NCI-H526 (cell line): Measurements from ENCODE around the gene RPS28.
"Not testable (repeated sequence)": the region's sequence is repeated elsewhere in the genome, so short reads cannot be mapped to it uniquely, and the experiment has no call there.

Source experiments
- DNase-seq, 2 experiments: peaks; one replicate each; lab custom pipeline; 2025; lab: John Stamatoyannopoulos, UW

RPS28 gene

DNA sequence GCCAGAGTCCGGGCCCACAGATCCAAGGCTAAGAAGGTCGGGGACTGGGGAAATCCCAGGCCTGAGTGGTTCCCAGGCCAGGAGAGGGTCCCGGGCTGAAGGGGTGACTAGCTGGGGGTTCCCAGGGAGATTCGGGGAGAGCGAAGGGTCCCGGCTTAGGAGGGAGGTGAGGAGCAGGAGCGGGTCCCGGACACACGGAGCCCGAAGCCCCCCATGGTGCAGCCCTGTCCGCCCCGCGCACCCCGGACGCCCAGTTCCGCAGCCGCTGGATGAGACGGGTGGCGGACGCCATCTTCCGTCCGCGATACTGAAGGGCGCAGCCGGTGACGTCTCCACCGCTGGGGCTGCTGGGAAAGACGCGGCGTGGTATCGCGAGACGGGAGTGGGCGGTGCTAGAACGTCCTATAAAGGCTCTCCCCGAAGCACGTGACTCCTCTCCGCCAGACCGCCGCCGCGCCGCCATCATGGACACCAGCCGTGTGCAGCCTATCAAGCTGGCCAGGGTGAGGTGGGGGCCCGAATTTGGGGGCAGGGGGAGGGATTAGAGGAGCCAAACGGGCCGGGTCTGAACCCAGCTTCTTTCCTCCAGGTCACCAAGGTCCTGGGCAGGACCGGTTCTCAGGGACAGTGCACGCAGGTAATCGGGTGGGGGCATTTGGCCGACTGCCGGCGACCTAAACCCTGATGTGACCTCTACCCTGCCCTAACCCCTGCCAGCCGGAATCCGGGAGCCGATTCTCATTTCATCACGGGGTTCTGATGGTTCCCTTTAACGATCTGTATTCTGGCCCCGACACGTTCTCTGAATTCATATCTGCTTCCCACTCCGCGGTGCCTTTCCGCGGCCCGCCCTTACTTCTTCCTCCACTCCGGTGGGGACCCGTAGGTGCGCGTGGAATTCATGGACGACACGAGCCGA, at the start of gene RPS28, which contains the start of gene NDUFA7:
RPS28 (plus strand) TSS at position 430 of the 919 bp plus-strand sequence; CDS start at position 465, 35 bp downstream.
NDUFA7 (minus strand) TSS at position 309 of the 919 bp plus-strand sequence; CDS start at position 292, 17 bp downstream.
- DNase-seq: peak; percentile 87 to 96

DNA sequence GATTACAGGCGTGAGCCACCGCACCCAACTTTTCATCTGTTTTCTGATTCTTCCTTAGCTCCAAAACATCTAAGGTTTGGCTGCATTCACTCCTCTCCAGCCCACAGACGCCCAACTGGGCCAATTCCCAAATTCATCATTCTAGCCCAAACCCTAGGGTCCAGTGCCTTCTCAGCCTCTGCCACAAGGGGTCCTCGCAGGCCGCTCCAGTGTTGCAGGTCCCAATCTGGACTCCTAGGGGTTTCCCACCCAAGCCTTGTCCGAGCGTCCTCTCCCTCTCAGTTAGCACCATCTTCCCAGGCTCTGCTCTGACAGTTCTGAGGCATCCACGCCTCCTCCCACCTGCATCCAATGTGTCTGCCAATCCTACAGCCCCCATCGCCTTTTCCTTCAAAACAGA, 44.8 kb upstream of the RPS28 start:
- not testable (repeated sequence) for DNase-seq

DNA sequence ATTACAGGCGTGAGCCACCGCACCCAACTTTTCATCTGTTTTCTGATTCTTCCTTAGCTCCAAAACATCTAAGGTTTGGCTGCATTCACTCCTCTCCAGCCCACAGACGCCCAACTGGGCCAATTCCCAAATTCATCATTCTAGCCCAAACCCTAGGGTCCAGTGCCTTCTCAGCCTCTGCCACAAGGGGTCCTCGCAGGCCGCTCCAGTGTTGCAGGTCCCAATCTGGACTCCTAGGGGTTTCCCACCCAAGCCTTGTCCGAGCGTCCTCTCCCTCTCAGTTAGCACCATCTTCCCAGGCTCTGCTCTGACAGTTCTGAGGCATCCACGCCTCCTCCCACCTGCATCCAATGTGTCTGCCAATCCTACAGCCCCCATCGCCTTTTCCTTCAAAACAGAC, 30.0 kb upstream of the RPS28 start:
- DNase-seq: not testable (repeated sequence)

DNA sequence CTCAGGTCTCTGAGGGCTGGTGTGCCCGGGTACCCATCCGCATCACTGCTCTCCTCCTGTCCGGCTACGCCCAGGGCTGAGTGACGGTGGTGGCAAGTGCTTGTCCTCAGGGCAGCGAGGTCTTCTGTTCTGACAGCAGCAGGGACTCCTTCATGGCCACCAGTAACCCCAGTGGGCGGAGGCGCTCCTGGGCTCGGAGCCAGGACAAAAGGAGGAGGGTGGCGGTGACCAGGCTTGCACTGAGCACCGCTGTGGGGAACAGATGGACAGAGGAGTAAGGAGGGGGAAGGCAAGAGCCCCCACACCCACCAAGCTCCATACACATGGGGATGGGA, 19.0 kb upstream of the RPS28 start:
- DNase-seq: no peak

DNA sequence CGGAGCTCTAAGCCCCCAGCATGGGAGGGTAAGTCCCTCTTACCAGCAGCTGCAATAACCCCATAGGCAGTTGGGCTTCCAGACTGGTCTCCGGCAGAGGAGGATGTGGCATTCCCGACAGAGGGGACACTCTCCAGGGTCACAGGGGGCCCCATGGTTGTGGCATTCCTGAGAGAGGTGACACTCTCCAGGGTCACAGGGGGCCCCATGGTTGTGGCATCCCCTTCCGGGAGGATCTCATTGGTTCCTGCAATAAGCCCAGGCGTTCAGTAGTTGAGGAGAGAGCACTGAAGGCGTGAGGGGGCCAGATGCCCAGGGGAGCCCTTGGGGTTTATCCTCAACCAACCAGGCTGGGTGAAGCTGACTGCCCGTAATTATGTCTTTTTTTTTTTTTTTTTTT, 18.6 kb upstream of the RPS28 start:
- DNase-seq: no peak

DNA sequence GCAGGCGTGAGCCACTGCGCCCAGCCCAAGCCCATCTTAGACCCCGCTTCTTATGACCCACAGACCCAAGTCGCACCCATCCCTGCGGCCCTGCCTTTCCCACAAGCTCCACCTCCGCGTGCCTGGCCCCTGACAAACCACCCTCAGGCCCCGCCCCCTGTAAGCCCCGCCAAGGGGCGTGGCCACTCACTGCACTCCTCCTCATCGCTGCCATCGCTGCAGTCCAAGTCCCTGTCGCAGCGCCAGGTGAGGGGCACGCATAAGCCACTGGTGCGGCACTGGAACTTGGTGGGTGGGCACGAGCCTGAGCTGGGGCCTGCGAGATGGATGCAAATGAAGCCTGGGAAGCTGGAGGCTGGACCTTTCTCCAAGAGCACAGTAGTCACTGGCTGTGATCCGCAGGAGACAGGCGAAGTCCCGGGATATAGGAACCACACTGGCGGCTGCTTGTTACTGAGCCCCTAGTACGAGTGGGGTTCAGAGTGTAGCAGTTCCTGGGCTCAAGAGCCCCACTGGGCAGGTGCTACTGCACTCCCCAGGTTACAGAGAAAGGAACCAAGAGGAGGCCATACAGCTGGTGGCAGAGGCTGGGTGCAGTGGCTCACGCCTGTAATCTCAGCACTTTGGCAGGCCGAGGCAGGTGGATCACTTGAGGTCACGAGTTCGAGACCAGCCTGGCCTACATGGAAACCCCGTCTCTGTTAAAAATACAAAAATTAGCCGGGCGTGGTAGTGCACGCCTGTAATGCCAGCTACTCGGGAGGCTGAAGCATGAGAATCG, 16.3 kb upstream of the RPS28 start:
- DNase-seq: peak in 1 of 2 experiments; percentile 54

DNA sequence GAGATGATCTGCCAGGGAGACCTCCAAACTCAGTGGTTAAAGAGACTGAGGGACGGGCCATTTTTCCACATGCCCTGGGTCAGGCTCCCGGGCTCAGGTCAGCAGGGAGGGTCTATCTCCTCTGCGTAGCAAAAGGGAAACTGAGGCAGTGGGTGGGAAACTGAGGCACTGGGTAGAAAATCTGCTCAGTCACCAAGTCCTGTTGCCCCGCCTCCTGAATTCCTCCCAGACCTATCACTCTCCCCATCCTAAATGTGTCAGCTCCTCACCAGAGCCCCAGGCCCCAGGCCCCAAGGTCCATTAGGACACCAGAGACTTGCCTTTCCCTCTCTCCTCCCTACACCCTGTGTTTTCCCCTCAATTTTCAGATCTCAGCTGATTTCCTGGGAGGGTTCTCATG, 15.5 kb upstream of the RPS28 start:
- no peak for DNase-seq

DNA sequence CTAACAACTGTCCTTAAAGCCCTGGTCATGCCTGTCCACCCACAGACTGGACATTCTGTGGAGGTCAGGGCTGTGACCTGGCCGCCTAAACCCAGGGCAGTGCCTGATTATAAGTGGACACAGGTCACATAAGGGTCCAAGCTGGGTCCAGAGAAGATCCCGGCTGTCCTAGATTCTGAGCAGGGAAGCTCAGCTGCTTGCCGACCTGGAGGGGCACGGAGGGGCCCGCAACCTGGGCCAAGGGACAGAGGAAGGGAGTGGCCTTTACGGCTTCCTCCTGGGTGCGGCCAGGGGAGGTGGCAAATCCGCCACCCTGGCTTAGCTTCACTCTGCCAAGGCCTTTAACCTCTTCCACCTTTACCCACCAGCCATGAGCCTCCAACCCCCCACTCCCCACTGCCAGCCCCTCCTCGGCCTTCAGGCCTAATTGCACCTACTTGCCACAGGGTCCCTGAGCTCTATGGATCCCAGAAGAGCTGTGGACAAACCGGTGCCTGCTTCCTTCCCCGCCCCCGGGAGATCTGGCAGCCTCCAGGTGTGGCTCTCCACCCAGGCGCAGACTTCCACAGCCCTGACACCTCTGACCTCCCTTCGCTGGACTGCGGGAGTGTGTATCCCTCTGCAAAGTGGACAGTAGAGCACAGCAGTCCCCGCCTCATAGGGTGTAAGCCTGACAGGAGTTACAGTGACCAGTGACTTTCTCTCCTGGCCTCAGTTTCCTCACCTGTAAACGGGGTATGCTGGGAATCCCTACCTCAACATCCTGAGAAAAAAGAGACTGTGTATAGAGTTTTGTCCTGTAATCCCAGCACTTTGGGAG, 14.9 kb upstream of the RPS28 start:
- DNase-seq: no peak

DNA sequence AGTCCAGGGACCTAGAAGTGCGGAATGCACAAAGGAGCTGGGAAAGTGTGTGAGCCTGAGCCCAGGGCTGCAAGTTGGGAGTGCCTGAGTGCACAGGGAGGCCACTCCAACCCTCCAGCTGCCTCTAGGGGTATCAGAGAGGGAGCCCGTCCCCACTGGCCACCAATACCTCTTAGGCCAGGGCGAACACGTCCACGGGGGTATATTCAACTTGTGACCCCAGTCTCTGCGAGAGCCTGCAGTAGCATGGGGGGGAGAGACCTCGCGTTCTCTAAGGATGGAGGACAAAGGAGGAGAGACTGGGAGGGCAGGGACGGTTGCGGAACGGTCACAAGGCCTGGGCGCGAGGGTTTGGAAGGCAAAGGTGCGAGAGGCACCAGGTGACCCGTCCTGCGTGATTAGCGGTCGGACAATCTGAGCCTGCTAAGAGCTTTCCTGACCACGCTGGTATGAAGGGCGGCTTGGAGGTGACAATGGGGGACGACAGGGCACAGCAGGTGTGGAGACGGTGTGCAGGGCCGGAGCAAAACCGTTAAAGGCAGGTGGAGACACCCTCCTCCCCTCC, 13.8 kb upstream of the RPS28 start:
- DNase-seq: peak in 1 of 2 experiments; percentile 42

DNA sequence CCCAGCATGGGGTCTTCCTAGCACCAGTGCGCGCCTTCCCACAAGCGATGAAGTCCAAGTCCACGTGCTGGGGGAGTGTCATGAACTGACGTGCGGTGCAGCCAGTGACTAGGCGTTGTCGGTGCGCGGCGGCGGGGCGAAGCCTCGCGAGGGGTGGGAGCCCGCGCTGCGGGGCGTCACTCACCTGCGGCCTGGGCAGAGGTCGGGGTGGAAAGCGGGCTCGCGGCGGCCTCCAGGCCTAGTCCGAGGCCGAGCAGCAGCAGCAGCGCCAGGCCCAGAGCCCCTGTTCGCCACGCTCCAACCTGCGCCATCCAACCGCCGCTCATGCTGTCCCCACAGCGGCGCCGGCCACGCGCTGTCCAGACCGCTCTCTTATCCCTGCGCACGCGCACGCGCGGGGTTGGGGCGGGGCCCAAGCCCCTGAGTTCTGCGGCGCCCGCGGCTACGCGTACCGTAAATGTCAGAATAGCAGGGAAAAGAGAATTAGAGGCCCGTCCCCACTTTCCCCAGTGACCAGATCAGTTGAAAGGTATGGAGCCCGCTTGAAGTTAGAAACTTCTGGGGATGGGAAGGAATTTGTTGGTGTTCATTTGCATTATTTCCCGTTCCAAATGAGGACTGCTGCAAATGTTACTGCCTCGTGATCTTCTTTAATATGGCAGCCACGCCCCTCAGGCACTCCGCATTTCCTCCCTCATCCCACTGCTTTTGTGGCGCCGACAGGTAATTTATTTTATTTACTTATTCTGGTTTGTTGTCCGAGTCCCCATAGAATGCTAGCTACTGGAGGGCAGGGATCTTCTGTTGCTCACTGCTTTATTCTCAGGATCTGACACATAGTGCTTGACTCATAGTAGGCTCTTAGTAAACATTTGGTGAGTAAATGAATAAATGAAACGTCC, 13.1 kb upstream of the RPS28 start, which contains the start of gene CD320:
CD320 (minus strand) TSS at position 394 of the 902 bp plus-strand sequence; CDS start at position 326, 68 bp downstream.
- DNase-seq: peak; percentile 81 to 94

DNA sequence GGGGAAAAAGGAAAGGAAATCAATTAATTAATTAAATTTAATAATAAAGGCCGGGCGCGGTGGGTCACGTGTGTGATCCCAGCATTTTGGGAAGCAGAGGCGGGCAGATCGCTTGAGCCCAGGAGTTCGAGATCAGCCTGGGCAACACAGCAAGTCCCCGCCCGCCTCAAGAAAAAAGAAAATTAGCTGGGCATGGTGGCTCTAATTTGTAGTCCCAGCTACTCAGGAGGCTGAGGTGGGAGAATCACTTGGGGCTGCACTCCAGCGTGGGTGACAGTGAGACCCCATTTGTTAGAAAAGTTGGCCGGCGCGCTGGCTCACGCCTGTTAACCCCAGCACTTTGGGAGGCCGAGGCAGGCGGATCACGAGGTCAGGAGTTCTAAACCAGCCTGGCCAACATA, 12.4 kb upstream of the RPS28 start:
- no peak for DNase-seq

DNA sequence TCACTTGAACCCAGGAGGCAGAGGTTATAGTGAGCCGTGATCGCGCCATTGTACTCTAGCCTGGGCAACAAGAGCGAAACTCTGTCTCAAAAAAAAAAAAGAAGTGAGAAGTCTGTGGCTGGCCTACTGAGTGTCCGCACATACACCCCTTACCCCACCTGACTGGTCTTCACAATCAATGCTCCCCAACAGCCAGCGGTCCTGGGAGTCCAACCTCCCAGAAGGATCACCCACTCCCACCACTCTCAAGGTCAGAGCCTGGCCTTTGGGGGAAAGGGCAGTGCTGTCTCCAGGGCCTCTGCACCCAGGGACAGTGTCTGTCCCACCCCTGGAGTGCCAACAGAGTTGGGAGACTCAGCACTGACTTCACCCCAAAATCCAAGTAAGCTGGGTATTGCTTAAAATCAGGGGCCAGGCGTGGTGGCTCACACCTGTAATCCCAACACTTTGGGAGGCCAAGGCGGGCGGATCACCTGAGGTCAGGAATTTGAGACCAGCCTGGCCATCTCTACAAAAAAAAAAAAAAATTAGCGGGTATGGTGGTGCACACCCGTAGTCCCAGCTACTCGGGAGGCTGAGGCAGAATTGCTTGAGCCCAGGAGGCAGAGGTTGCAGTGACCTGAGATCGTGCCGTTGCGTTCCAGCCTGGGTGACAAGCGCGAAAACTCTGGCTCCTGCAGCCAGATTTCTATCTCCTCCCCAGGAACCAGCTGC, 10.8 kb upstream of the RPS28 start:
- DNase-seq: no peak

DNA sequence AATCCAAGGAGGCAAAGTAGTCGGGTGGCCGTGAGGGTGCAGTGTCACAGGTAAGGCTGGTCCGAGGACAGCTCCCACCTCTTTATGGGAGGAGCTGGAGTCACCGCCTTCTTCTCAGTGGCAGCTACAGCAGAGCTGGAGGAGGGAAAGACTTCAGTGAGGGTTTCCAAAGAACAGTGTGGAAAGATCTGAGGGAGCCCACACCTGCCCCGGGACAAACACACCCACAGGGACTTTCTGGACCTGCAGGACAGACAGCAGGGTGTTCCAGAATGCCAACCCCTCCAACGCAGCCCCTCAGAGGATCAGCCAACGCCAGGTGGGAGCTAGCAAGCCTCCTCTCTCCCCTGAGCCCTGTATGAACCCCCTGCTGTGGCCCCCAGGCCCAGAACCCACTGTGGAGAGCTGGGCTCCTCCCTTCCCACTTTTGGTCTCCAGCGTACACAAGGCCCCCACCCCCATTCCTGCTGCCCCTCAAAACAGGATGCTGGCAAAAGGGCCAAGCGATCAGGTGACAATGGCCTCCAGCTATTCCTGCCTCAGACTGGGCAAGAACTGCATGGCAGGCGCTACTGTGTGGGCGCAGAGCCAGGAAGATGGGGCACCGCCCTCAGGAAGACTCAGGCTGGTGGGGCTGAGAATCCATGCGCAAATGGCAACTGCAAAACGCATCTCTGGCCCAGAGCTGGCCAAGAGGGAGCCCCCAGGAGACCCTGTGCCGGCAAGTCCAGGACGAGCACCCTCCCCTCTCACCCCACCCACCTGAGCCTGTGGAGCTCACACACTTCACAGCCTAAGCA, 9.6 kb upstream of the RPS28 start:
- no peak for DNase-seq

DNA sequence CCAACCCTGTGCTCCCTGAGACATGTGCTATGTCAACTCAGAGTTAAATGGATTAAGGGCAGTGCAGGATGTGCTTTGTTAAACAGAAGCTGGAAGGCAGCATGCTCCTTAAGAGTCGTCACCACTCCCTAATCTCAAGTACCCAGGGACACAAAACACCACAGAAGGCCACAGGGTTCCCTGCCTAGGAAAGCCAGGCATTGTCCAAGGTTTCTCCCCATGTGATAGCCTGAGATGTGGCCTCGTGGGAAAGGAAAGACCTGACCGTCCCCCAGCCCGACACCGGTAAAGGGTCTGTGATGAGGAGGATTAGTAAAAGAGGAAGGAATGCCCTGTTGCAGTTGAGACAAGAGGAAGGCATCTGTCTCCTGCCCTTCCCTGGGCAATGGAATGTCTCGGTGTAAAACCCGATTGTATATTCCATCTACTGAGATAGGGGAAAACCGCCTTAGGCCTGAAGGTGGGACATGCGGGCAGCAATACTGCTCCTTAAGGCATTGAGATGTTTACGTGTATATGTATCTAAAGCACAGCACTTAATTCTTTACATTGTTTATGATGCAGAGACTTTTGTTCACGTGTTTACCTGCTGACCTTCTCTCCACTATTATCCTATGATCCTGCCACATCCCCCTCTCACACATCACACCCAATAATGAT, 6.2 kb upstream of the RPS28 start:
- DNase-seq: not testable (repeated sequence)

DNA sequence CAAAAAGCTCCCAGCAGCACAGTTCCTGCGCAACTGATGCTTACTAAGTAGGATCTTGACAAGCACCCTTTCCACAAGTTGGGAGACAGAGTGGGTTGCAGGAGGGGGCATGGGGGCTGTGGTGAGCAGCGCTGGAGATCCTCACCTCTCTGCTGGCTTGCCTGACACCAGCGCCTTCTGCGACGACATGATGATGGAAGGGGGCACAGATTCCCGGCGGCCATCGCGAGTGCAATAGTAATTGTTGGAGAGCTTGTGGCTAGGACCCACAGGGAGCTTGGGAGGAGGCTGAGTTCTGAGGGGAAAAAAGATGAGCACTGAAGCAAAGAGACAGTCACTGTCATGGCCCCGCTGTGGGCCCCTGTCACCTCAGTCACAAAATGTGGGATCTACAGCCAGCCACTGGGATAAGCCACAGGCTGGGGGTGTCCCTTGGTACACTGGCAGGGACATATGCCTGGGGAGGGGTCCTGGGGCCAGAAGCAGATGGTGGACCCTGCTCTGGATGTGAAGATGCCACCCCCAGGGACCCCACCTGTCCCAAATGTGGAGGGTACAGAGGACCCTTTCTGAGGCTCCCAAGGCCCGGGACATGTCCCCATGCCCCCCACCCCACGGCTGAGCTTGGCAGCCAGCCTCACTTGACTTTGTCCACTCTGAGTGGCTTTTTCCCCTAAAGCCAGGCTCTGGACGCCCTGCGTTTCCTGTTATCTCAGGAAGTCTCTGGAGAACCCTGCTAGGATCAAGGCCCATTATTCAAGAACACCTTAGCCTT, 4.8 kb upstream of the RPS28 start:
- DNase-seq: no peak

DNA sequence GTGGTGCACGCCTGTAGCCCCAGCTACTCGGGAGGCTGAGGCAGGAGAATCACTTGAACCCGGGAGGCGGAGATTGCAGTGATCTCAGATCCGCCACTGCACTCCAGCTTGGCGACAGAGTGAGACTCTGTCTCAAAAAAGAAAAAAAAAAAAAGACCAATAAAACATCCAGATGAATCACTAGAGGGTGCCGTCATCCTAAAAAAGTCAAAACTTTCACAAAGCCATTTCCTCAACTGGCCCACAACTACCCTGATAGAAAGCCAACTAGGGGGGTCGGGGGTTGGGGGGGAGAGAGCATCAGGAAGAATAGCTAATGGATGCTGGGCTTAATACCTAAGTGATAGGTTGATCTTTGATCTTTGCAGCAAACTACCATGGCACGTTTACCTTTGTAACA, 2.5 kb upstream of the RPS28 start:
- DNase-seq: not testable (repeated sequence)

DNA sequence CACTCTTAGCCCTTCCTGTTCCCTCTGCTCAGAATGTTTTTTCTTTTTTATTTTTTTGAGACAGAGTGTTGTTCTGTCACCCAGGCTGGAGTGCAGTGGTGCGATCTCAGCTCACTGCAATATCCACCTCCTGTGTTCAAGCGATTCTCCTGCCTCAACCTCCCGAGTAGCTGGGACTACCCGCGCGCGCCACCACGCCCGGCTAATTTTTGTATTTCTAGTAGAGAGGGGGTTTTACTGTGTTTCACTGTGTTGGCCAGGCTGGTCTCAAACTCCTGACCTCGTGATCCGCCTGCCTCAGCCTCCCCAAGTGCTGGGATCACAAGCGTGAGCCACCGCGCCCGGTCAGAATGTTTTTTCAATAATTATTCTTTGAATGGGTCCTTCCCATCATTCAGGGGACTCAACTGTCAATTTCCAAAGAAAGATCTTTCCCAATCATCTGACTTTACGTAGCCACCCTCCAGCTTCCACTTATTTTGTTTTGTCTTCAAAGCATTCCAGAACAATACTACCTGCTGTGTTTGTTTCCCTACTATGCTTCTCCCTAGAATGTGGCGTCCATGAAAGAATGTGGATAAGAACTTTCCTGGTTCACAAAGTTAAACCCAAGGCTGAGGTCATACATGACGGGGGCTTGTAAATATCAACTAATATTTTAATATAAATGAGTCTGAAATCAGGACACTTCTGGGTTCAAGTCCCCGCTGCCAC, 1.3 kb upstream of the RPS28 start:
- DNase-seq: no peak
